A549 (cell line): Measurements from ENCODE around the gene UBE2C. TPM values are rescaled to one million over a fixed set of nuclear protein-coding genes. Genes with fewer than 3 reads are reported as not detected.

Experiments used
- CBX2 ChIP-seq: fragments of 200-600 bp; sonication (generic); IDR thresholded peaks from 2 replicates; pipeline ENCODE4 v1.6.1; 2016; ENCODE audit warnings: low read depth, mild to moderate bottlenecking, borderline replicate concordance
- EHMT2 ChIP-seq: fragments of 200-600 bp; sonication (generic); IDR thresholded peaks from 2 replicates; pipeline ENCODE4 v1.6.1; 2016; ENCODE audit warnings: antibody characterized with exemption, low read depth, mild to moderate bottlenecking, moderate library complexity
- ESRRA ChIP-seq: fragments of 150-350 bp; IDR thresholded peaks from 2 replicates; pipeline ENCODE4 v1.6.1; 2014; ENCODE audit warnings: mild to moderate bottlenecking, low read length, borderline replicate concordance
- FOSL2 ChIP-seq, 2 experiments: fragments of 450-650 bp in 1 of 2; fragments of >200 bp in 1 of 2; sonication (Bioruptor Twin) in 1 of 2; formaldehyde crosslinking; IDR thresholded peaks; 2 replicates each; pipeline versions ENCODE4 v1.5.0 to v1.6.1; 2016 to 2020; ENCODE audit warnings: mild to moderate bottlenecking in 1 of 2, moderate library complexity in 1 of 2
- FOXS1 ChIP-seq: fragments of 250-450 bp; sonication (Bioruptor Pico); IDR thresholded peaks from 2 replicates; pipeline ENCODE4 v1.5.0; 2020; ENCODE audit warnings: mild to moderate bottlenecking, moderate library complexity
- HEYL ChIP-seq: fragments of 250-450 bp; sonication (Bioruptor Pico); IDR thresholded peaks from 2 replicates; pipeline ENCODE4 v1.8.0; 2021; ENCODE audit warnings: mild to moderate bottlenecking, moderate library complexity
- HMGXB4 ChIP-seq: fragments of 250-450 bp; sonication (Bioruptor Pico); IDR thresholded peaks from 2 replicates; pipeline ENCODE4 v1.5.0; 2021; ENCODE audit warnings: mild to moderate bottlenecking, moderate library complexity, borderline replicate concordance
- JUNB ChIP-seq: fragments of >200 bp; sonication (Bioruptor Twin); formaldehyde crosslinking; IDR thresholded peaks from 2 replicates; pipeline ENCODE4 v1.6.1; 2016
- NFE2L2 ChIP-seq: fragments of 150-350 bp; conservative IDR thresholded peaks from 2 replicates; pipeline ENCODE4 v1.6.1; 2014; ENCODE audit warnings: low read length
- NR3C1 ChIP-seq: fragments of >200 bp; sonication (Bioruptor Twin); formaldehyde crosslinking; IDR thresholded peaks from 3 replicates; pipeline ENCODE4 v1.6.1; 2017
- RARB ChIP-seq: fragments of 250-450 bp; sonication (Bioruptor Pico); IDR thresholded peaks from 2 replicates; pipeline ENCODE4 v1.8.0; 2021; ENCODE audit warnings: mild to moderate bottlenecking, moderate library complexity
- RFX5 ChIP-seq: fragments of 450-650 bp; IDR thresholded peaks from 2 replicates; pipeline ENCODE4 v1.7.1; 2014; ENCODE audit warnings: antibody characterized with exemption, mild to moderate bottlenecking, moderate library complexity
- SREBF2 ChIP-seq: fragments of 450-650 bp; IDR thresholded peaks from 2 replicates; pipeline ENCODE4 v1.6.1; 2014; ENCODE audit warnings: mild to moderate bottlenecking, moderate library complexity
- TFCP2L1 ChIP-seq: fragments of 250-450 bp; sonication (Bioruptor Pico); IDR thresholded peaks from 2 replicates; pipeline ENCODE4 v1.5.0; 2021; ENCODE audit warnings: mild to moderate bottlenecking
- polyA plus RNA-seq, 4 experiments: library from polyadenylated mRNA; depleted of rRNA in 3 of 4; stranded (reverse); fragments of >200 nt; fragmentation: RNase III in 1 of 4; extraction: RNeasy Plus Mini Kit Qiagen cat#74134 plus additional on column Dnase treatment in 1 of 4; gene quantifications; 2 replicates in 3 of 4; 3 replicates in 1 of 4; pipeline ENCODE4 v1.2.3, GENCODE V29; 2011 to 2017
- TF ChIP-seq, protein P1 (sequence below): fragments of 450-650 bp; IDR thresholded peaks from 2 replicates; pipeline ENCODE4 v1.6.1; 2014; ENCODE audit warnings: antibody characterized with exemption
- TF ChIP-seq, protein P2 (sequence below): IDR thresholded peaks from 2 replicates; pipeline ENCODE4 v1.6.1; 2012
- TF ChIP-seq, protein P3 (sequence below): fragments of >200 bp; sonication (Bioruptor Twin); formaldehyde crosslinking; IDR thresholded peaks from 3 replicates; pipeline ENCODE4 v1.5.1; 2016
- TF ChIP-seq, protein P4 (sequence below): fragments of 200-600 bp; sonication (generic); IDR thresholded peaks from 2 replicates; pipeline ENCODE4 v1.6.1; 2016; ENCODE audit warnings: antibody characterized with exemption, mild to moderate bottlenecking, moderate library complexity

UBE2C gene
- polyA plus RNA-seq, 2 of the 4 experiments (the other 2 are of a cell fraction) = 123 to 189 TPM

DNA sequence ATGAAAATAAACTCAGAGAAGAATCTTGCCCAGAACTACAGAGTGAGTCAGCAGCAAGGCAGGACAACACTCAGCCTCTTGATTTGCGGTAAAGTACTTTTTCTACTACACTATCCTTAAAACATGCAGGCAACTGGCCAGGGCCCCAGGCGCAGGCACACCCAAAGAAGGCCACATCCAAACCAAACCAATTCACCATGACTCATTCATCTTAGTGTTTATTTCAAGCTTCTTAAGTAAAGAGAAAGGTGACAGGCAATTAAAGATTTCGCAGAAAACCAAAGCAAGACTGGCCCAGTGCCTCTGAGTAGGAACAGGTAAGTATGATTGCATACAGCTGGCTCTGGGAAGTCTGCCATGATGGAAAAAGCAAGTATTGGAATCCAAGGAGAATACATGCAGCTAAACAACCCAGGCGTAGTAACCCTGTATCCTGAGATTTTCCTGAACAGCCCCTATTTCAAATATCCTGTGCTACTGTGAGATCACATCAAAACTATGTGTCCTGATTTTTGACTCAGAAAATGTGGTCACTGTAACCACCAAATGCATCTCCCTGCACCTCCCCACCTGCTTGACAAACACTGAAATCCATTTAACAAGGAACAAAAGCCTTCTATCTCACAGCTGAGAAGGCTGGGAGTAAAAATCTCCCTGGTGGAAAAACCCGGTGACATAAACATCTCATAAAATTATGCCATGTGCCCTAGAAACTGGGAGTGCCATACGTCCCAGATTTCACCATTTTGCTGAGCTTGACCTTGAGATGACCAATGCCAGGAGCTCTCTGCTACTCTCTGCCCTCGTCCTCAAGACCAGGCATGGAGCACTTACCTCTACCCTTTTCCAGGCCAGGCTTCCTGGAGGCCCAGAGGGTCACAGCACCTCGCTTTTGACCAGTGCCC, 33.2 kb upstream of the UBE2C start (continued):
- TF ChIP-seq, protein P1, sequence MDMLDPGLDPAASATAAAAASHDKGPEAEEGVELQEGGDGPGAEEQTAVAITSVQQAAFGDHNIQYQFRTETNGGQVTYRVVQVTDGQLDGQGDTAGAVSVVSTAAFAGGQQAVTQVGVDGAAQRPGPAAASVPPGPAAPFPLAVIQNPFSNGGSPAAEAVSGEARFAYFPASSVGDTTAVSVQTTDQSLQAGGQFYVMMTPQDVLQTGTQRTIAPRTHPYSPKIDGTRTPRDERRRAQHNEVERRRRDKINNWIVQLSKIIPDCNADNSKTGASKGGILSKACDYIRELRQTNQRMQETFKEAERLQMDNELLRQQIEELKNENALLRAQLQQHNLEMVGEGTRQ = no peak
- TF ChIP-seq CBX2 = no peak
- no peak for TF ChIP-seq EHMT2
- no peak for TF ChIP-seq NFE2L2
- no peak for TF ChIP-seq RARB (CRISPR knock-in tag)
- TF ChIP-seq HMGXB4 = no peak
- TF ChIP-seq HEYL (CRISPR knock-in tag) = no peak
- TF ChIP-seq FOSL2 (IDR thresholded peaks at IDR 0.05) = peak; percentile 86
- TF ChIP-seq FOSL2 (CRISPR knock-in tag; IDR thresholded peaks at IDR 0.05) = peak; percentile 96
- TF ChIP-seq, protein P2, sequence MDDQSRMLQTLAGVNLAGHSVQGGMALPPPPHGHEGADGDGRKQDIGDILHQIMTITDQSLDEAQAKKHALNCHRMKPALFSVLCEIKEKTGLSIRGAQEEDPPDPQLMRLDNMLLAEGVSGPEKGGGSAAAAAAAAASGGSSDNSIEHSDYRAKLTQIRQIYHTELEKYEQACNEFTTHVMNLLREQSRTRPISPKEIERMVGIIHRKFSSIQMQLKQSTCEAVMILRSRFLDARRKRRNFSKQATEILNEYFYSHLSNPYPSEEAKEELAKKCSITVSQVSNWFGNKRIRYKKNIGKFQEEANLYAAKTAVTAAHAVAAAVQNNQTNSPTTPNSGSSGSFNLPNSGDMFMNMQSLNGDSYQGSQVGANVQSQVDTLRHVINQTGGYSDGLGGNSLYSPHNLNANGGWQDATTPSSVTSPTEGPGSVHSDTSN = no peak; the same call in 1 of the 2 replicates
- no peak for TF ChIP-seq RFX5
- TF ChIP-seq, protein P3, sequence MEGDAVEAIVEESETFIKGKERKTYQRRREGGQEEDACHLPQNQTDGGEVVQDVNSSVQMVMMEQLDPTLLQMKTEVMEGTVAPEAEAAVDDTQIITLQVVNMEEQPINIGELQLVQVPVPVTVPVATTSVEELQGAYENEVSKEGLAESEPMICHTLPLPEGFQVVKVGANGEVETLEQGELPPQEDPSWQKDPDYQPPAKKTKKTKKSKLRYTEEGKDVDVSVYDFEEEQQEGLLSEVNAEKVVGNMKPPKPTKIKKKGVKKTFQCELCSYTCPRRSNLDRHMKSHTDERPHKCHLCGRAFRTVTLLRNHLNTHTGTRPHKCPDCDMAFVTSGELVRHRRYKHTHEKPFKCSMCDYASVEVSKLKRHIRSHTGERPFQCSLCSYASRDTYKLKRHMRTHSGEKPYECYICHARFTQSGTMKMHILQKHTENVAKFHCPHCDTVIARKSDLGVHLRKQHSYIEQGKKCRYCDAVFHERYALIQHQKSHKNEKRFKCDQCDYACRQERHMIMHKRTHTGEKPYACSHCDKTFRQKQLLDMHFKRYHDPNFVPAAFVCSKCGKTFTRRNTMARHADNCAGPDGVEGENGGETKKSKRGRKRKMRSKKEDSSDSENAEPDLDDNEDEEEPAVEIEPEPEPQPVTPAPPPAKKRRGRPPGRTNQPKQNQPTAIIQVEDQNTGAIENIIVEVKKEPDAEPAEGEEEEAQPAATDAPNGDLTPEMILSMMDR = no peak
- TF ChIP-seq FOXS1 (CRISPR knock-in tag) = no peak
- peak; percentile 58; the same call in 1 of the 2 replicates for TF ChIP-seq ESRRA
- no peak for TF ChIP-seq TFCP2L1 (CRISPR knock-in tag)
- TF ChIP-seq JUNB = peak; percentile 97
- no peak for TF ChIP-seq SREBF2
- TF ChIP-seq, protein P4, sequence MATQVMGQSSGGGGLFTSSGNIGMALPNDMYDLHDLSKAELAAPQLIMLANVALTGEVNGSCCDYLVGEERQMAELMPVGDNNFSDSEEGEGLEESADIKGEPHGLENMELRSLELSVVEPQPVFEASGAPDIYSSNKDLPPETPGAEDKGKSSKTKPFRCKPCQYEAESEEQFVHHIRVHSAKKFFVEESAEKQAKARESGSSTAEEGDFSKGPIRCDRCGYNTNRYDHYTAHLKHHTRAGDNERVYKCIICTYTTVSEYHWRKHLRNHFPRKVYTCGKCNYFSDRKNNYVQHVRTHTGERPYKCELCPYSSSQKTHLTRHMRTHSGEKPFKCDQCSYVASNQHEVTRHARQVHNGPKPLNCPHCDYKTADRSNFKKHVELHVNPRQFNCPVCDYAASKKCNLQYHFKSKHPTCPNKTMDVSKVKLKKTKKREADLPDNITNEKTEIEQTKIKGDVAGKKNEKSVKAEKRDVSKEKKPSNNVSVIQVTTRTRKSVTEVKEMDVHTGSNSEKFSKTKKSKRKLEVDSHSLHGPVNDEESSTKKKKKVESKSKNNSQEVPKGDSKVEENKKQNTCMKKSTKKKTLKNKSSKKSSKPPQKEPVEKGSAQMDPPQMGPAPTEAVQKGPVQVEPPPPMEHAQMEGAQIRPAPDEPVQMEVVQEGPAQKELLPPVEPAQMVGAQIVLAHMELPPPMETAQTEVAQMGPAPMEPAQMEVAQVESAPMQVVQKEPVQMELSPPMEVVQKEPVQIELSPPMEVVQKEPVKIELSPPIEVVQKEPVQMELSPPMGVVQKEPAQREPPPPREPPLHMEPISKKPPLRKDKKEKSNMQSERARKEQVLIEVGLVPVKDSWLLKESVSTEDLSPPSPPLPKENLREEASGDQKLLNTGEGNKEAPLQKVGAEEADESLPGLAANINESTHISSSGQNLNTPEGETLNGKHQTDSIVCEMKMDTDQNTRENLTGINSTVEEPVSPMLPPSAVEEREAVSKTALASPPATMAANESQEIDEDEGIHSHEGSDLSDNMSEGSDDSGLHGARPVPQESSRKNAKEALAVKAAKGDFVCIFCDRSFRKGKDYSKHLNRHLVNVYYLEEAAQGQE = no peak
- TF ChIP-seq NR3C1 = no peak
